HPDE6-E6E7 (cell line): ENCODE data around the gene ZNF329.
"Not testable (repeated sequence)": the region's sequence is repeated elsewhere in the genome, so short reads cannot be mapped to it uniquely, and the experiment has no call there.

ENCODE experiments used
- DNase-seq: peaks from one replicate; pipeline ENCODE4 v3.0.0; 2011; ENCODE audit warnings: missing footprints; ENCODE audit errors: extremely low spot score

The ZNF329 gene

GRCh38 chr19:58150328-58150921 lies at the start of gene ZNF329:
ZNF329 (minus strand) TSS chr19:58150789; CDS start chr19:58129503, 21,286 bp downstream.
- DNase-seq = peak; percentile 90

- DNase-seq = no peak
Observed at GRCh38 chr19:58196901-58197616, 46.5 kb upstream of the ZNF329 start.

- DNase-seq = no peak
Observed at GRCh38 chr19:58183817-58184215, 33.2 kb upstream of the ZNF329 start.

GRCh38 chr19:58182989-58183816 lies 32.6 kb upstream of the ZNF329 start, which contains the start of gene ZNF274:
ZNF274 (plus strand) TSS chr19:58183061; CDS start chr19:58183966, 905 bp downstream.
- DNase-seq = peak; percentile 97

GRCh38 chr19:58182577-58182988 lies 32.0 kb upstream of the ZNF329 start:
- DNase-seq = peak; percentile 22

- peak; percentile 39 for DNase-seq
Observed at GRCh38 chr19:58181902-58182576, 31.4 kb upstream of the ZNF329 start.

- DNase-seq = peak; percentile 47
Observed at GRCh38 chr19:58170860-58171259, 20.3 kb upstream of the ZNF329 start.

GRCh38 chr19:58166708-58167280 lies 16.2 kb upstream of the ZNF329 start:
- no peak for DNase-seq

GRCh38 chr19:58166268-58166667 lies 15.7 kb upstream of the ZNF329 start:
- DNase-seq = no peak

- no peak for DNase-seq
Observed at GRCh38 chr19:58157045-58157728, 6.6 kb upstream of the ZNF329 start.

- peak; percentile 81 for DNase-seq
Observed at GRCh38 chr19:58154679-58155648, 4.4 kb upstream of the ZNF329 start.

- no peak for DNase-seq
Observed at GRCh38 chr19:58154287-58154678, 3.7 kb upstream of the ZNF329 start.

- no peak for DNase-seq
Observed at GRCh38 chr19:58153386-58153785, 2.8 kb upstream of the ZNF329 start.

GRCh38 chr19:58147475-58147874 lies 3.1 kb downstream of the ZNF329 start:
- DNase-seq = not testable (repeated sequence)

GRCh38 chr19:58145849-58146248 lies 4.7 kb downstream of the ZNF329 start:
- no peak for DNase-seq

- no peak for DNase-seq
Observed at GRCh38 chr19:58134244-58134643, 16.3 kb downstream of the ZNF329 start.

GRCh38 chr19:58129284-58129683 lies 21.3 kb downstream of the ZNF329 start:
- no peak for DNase-seq

- DNase-seq = no peak
Observed at GRCh38 chr19:58128041-58128685, 22.4 kb downstream of the ZNF329 start.

GRCh38 chr19:58123354-58123753 lies 27.2 kb downstream of the ZNF329 start:
- no peak for DNase-seq
